WERI-Rb-1 (cell line): ENCODE data around the gene PLAC9.
"Not testable (repeated sequence)": the region's sequence is repeated elsewhere in the genome, so short reads cannot be mapped to it uniquely, and the experiment has no call there.

Experiments
- DNase-seq: peaks from one replicate; pipeline ENCODE4 v3.0.0-alpha.2; 2020
- H3K27ac ChIP-seq: fragments of 250-450 bp; sonication (Bioruptor Pico); 2 replicates; pipeline ENCODE4 v1.5.1; 2020; ENCODE audit warnings: mild to moderate bottlenecking, moderate library complexity
- H3K27me3 ChIP-seq: fragments of 250-450 bp; sonication (Bioruptor Pico); 2 replicates; pipeline ENCODE4 v1.5.1; 2021; ENCODE audit warnings: mild to moderate bottlenecking, low read depth, moderate library complexity; ENCODE audit not compliant: insufficient read depth, severe bottlenecking
- H3K36me3 ChIP-seq: fragments of 250-450 bp; sonication (Bioruptor Pico); 2 replicates; pipeline ENCODE4 v1.5.1; 2020; ENCODE audit warnings: mild to moderate bottlenecking, moderate library complexity
- H3K4me3 ChIP-seq: 2 replicates; pipeline ENCODE4 v1.5.1; 2011; ENCODE audit warnings: low read depth, mild to moderate bottlenecking, control low read depth, low read length
- H3K9me3 ChIP-seq: fragments of 250-450 bp; sonication (Bioruptor Pico); 2 replicates; pipeline ENCODE4 v1.5.1; 2021; ENCODE audit warnings: mild to moderate bottlenecking, moderate library complexity; ENCODE audit not compliant: severe bottlenecking
- CTCF ChIP-seq: IDR thresholded peaks from 2 replicates; pipeline ENCODE4 v1.5.1; 2011; ENCODE audit warnings: low read depth, mild to moderate bottlenecking, control low read depth, inconsistent platforms, low read length

PLAC9 gene

GRCh38 chr10:80141696-80142460 is 9.3 kb downstream of the PLAC9 start:
- TF ChIP-seq CTCF = no peak
- H3K36me3 ChIP-seq = no peaks in the 10 kb centered on the region
- no peaks in the 10 kb centered on the region for H3K9me3 ChIP-seq
- no peak overlapping the region for H3K27ac ChIP-seq
- no peak overlapping the region for H3K4me3 ChIP-seq
- DNase-seq = no peak
- no peaks in the 10 kb centered on the region for H3K27me3 ChIP-seq

- no peaks in the 10 kb centered on the region for H3K36me3 ChIP-seq
- H3K27me3 ChIP-seq = no peaks in the 10 kb centered on the region
- TF ChIP-seq CTCF = no peak
- peak overlapping the region; percentile 22; the same call in 1 of the 2 replicates for H3K4me3 ChIP-seq
- DNase-seq = peak; percentile 41
- H3K27ac ChIP-seq = no peak overlapping the region
- H3K9me3 ChIP-seq = no peaks in the 10 kb centered on the region
These were observed 11.7 kb downstream of the PLAC9 start for GRCh38 chr10:80144067-80144695.

DNA sequence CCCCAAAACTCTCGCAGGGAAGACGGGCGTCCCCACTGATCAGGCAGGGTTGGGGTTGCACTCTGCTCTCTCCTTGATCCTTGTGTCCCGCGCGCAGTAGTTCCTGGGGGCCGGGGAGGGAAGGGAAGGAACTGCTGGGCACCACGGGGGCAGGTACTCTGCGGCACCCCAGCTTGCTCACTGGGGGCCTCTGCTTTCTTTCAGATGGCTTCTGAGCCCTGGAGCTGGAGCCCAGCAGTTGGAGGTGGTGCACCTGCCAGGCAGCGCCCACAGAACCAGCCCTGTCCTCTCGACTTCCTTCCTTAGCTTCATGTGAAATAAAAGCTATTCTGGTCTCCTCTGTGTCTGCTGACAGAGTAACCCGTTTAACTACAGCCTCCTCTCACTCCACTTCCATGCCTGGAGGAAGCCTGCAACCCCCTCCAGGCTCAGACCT is 12.2 kb downstream of the PLAC9 start:
- no peaks in the 10 kb centered on the region for H3K9me3 ChIP-seq
- no peak overlapping the region for H3K4me3 ChIP-seq
- no peak overlapping the region for H3K27ac ChIP-seq
- H3K27me3 ChIP-seq = no peaks in the 10 kb centered on the region
- no peak for TF ChIP-seq CTCF
- no peaks in the 10 kb centered on the region for H3K36me3 ChIP-seq
- no peak for DNase-seq

GRCh38 chr10:80145406-80146308 is 13.1 kb downstream of the PLAC9 start:
- not testable (repeated sequence) for H3K9me3 ChIP-seq, H3K27ac ChIP-seq, H3K4me3 ChIP-seq, H3K36me3 ChIP-seq, H3K27me3 ChIP-seq, DNase-seq

DNA sequence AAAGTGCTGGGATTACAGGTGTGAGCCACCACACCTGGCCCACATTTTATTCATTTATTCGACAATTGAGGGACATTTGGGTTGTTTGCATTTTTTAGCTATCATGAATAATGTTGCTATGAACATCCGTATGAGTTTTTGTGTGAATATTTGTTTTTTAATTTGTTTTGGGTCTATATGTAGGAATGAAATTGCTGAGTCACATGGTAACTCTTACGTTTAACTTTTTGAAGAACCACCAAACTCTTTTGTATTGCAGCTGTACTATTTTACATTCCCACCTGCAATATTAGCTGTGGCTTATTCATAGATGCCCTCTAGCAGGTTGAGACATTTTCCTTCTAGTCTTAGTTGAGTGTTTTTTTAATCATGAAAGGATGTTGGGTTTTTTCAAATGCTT is 14.4 kb downstream of the PLAC9 start:
- H3K36me3 ChIP-seq = no peaks in the 10 kb centered on the region
- H3K4me3 ChIP-seq = no peak overlapping the region
- H3K27ac ChIP-seq = no peak overlapping the region
- no peak for DNase-seq
- no peaks in the 10 kb centered on the region for H3K27me3 ChIP-seq
- no peak for TF ChIP-seq CTCF
- no peaks in the 10 kb centered on the region for H3K9me3 ChIP-seq
